Rectal smooth muscle tissue (tissue), 1 donor: ENCODE measurements around the gene KAT6B.

ENCODE experiments used
- H3K27ac ChIP-seq: one replicate; pipeline ENCODE4 v1.7.0; 2013; ENCODE audit warnings: low read depth, low read length, inconsistent platforms
- H3K27me3 ChIP-seq: one replicate; pipeline ENCODE4 v1.7.0; 2013; ENCODE audit warnings: low read length; ENCODE audit not compliant: control insufficient read depth, insufficient read depth
- H3K36me3 ChIP-seq: one replicate; pipeline ENCODE4 v1.7.0; 2013; ENCODE audit warnings: low read length; ENCODE audit not compliant: control insufficient read depth, insufficient read depth
- H3K4me1 ChIP-seq: one replicate; pipeline ENCODE4 v1.7.0; 2013; ENCODE audit warnings: low read length; ENCODE audit not compliant: control insufficient read depth, insufficient read depth
- H3K4me3 ChIP-seq: one replicate; pipeline ENCODE4 v1.7.0; 2013; ENCODE audit warnings: low read length
- H3K9ac ChIP-seq: one replicate; pipeline ENCODE4 v1.7.0; 2013; ENCODE audit warnings: low read length

The KAT6B gene

GRCh38 chr10:75024971-75025523, 198.6 kb downstream of the KAT6B start:
- Histone ChIP-seq H3K36me3 (peaks cover 13% of the 10 kb centered on the region), H3K4me1 (peaks cover 3% of the 10 kb centered on the region), H3K27me3 (no peaks in the 10 kb centered on the region), H3K27ac (no peak overlapping the region), H3K9ac (no peak overlapping the region), H3K4me3 (no peak overlapping the region)

GRCh38 chr10:75028049-75028448, 201.6 kb downstream of the KAT6B start:
- H3K4me1 ChIP-seq, result peaks cover 3% of the 10 kb centered on the region
- peaks cover 10% of the 10 kb centered on the region for H3K36me3 ChIP-seq

GRCh38 chr10:75028748-75029147, 202.3 kb downstream of the KAT6B start:
- Histone ChIP-seq H3K27me3 (no peaks in the 10 kb centered on the region), H3K4me1 (peaks cover 3% of the 10 kb centered on the region), H3K9ac (no peak overlapping the region), H3K27ac (no peak overlapping the region), H3K4me3 (no peak overlapping the region), H3K36me3 (peaks cover 10% of the 10 kb centered on the region)

More at GRCh38 chr10:75028049-75028448, 201.6 kb downstream of the KAT6B start:
- Histone ChIP-seq H3K9ac (no peak overlapping the region), H3K27me3 (no peaks in the 10 kb centered on the region), H3K27ac (no peak overlapping the region), H3K4me3 (no peak overlapping the region)

GRCh38 chr10:75029420-75029819, 203.0 kb downstream of the KAT6B start:
- H3K27ac ChIP-seq, result no peak overlapping the region
- no peak overlapping the region for H3K4me3 ChIP-seq
- no peaks in the 10 kb centered on the region for H3K27me3 ChIP-seq
- peaks cover 10% of the 10 kb centered on the region for H3K36me3 ChIP-seq
- H3K9ac ChIP-seq, result no peak overlapping the region
- peaks cover 3% of the 10 kb centered on the region for H3K4me1 ChIP-seq

GRCh38 chr10:75029857-75030256, 203.5 kb downstream of the KAT6B start:
- Histone ChIP-seq H3K4me3 (no peak overlapping the region), H3K36me3 (peaks cover 9% of the 10 kb centered on the region), H3K27ac (no peak overlapping the region), H3K4me1 (peaks cover 3% of the 10 kb centered on the region), H3K27me3 (no peaks in the 10 kb centered on the region), H3K9ac (no peak overlapping the region)

- Histone ChIP-seq H3K36me3 (peaks cover 5% of the 10 kb centered on the region), H3K9ac (no peak overlapping the region)
Observed at GRCh38 chr10:75030371-75030770, 204.0 kb downstream of the KAT6B start.

GRCh38 chr10:75032119-75032518, 205.7 kb downstream of the KAT6B start:
- Histone ChIP-seq H3K27ac (no peak overlapping the region), H3K9ac (no peak overlapping the region), H3K27me3 (no peaks in the 10 kb centered on the region), H3K36me3 (peaks cover 5% of the 10 kb centered on the region), H3K4me1 (no peaks in the 10 kb centered on the region), H3K4me3 (no peak overlapping the region)

More at GRCh38 chr10:75030371-75030770, 204.0 kb downstream of the KAT6B start:
- Histone ChIP-seq H3K27me3 (no peaks in the 10 kb centered on the region), H3K4me3 (no peak overlapping the region), H3K4me1 (no peaks in the 10 kb centered on the region), H3K27ac (no peak overlapping the region)

- Histone ChIP-seq H3K4me1 (no peaks in the 10 kb centered on the region), H3K27ac (no peak overlapping the region), H3K4me3 (no peak overlapping the region), H3K27me3 (no peaks in the 10 kb centered on the region), H3K36me3 (peaks cover 5% of the 10 kb centered on the region), H3K9ac (no peak overlapping the region)
Observed at GRCh38 chr10:75032813-75033212, 206.4 kb downstream of the KAT6B start.

GRCh38 chr10:75033399-75034130, 207.2 kb downstream of the KAT6B start:
- Histone ChIP-seq H3K4me3 (no peak overlapping the region), H3K27me3 (no peaks in the 10 kb centered on the region), H3K4me1 (no peaks in the 10 kb centered on the region), H3K9ac (no peak overlapping the region), H3K36me3 (peaks cover 5% of the 10 kb centered on the region), H3K27ac (no peak overlapping the region)

GRCh38 chr10:75034131-75034512, 207.7 kb downstream of the KAT6B start:
- Histone ChIP-seq H3K9ac (no peak overlapping the region), H3K27ac (no peak overlapping the region), H3K4me3 (no peak overlapping the region), H3K4me1 (no peaks in the 10 kb centered on the region), H3K36me3 (peaks cover 3% of the 10 kb centered on the region), H3K27me3 (no peaks in the 10 kb centered on the region)

- no peak overlapping the region for H3K4me3 ChIP-seq
- no peak overlapping the region for H3K27ac ChIP-seq
- H3K36me3 ChIP-seq, result no peaks in the 10 kb centered on the region
- H3K27me3 ChIP-seq, result no peaks in the 10 kb centered on the region
- no peaks in the 10 kb centered on the region for H3K4me1 ChIP-seq
- no peak overlapping the region for H3K9ac ChIP-seq
Observed at GRCh38 chr10:75034714-75035258, 208.4 kb downstream of the KAT6B start.

GRCh38 chr10:75035975-75036708, 209.7 kb downstream of the KAT6B start:
- Histone ChIP-seq H3K27me3 (no peaks in the 10 kb centered on the region), H3K4me1 (no peaks in the 10 kb centered on the region), H3K4me3 (no peak overlapping the region), H3K27ac (no peak overlapping the region), H3K36me3 (no peaks in the 10 kb centered on the region), H3K9ac (no peak overlapping the region)
